GM08714 (cell line): ENCODE results near the gene FUT8.
A peak's percentile ranks its signal among the peaks of the same experiment; 100 is the strongest.

Experiments
- H3K4me3 ChIP-seq: fragments of 200-500 bp; sonication (Bioruptor generic); 2 replicates; pipeline ENCODE4 v1.5.1; 2014; ENCODE audit warnings: mild to moderate bottlenecking, low read length, inconsistent platforms
- ZNF274 ChIP-seq: IDR thresholded peaks from 2 replicates; pipeline ENCODE4 v1.6.1; 2012; ENCODE audit warnings: mild to moderate bottlenecking, low read depth, low read length

Gene FUT8

GRCh38 chr14:65428691-65429090, 16.2 kb downstream of the FUT8 start:
- H3K4me3 ChIP-seq = no peak overlapping the region
- TF ChIP-seq ZNF274 = no peak

- no peak for TF ChIP-seq ZNF274
- H3K4me3 ChIP-seq = no peak overlapping the region
These were observed 17.2 kb downstream of the FUT8 start for GRCh38 chr14:65429757-65430156.

- TF ChIP-seq ZNF274 = no peak
- no peak overlapping the region for H3K4me3 ChIP-seq
These were observed 18.7 kb downstream of the FUT8 start for GRCh38 chr14:65431245-65431644.

- no peak for TF ChIP-seq ZNF274
- no peak overlapping the region for H3K4me3 ChIP-seq
These were observed 19.4 kb downstream of the FUT8 start for GRCh38 chr14:65431951-65432350.

- H3K4me3 ChIP-seq = no peak overlapping the region; the same call in 1 of the 2 replicates
- TF ChIP-seq ZNF274 = no peak
These were observed 19.9 kb downstream of the FUT8 start for GRCh38 chr14:65432361-65432948.

- H3K4me3 ChIP-seq = peak overlapping the region; percentile 31; the same call in 1 of the 2 replicates
- no peak for TF ChIP-seq ZNF274
These were observed 20.6 kb downstream of the FUT8 start for GRCh38 chr14:65433157-65433556.

- no peak for TF ChIP-seq ZNF274
- no peak overlapping the region for H3K4me3 ChIP-seq
These were observed 21.1 kb downstream of the FUT8 start for GRCh38 chr14:65433646-65434045.

GRCh38 chr14:65434216-65434850, 21.8 kb downstream of the FUT8 start:
- TF ChIP-seq ZNF274 = no peak

GRCh38 chr14:65438266-65438933, 25.9 kb downstream of the FUT8 start:
- TF ChIP-seq ZNF274 = no peak
- no peak overlapping the region for H3K4me3 ChIP-seq

More at GRCh38 chr14:65434216-65434850, 21.8 kb downstream of the FUT8 start:
- no peak overlapping the region; the same call in 1 of the 2 replicates for H3K4me3 ChIP-seq

- H3K4me3 ChIP-seq = no peak overlapping the region
- no peak for TF ChIP-seq ZNF274
These were observed 26.6 kb downstream of the FUT8 start for GRCh38 chr14:65439117-65439516.

- TF ChIP-seq ZNF274 = no peak
These were observed 27.7 kb downstream of the FUT8 start for GRCh38 chr14:65440230-65440629.

GRCh38 chr14:65444230-65444629, 31.7 kb downstream of the FUT8 start:
- no peak overlapping the region for H3K4me3 ChIP-seq
- no peak for TF ChIP-seq ZNF274

More at GRCh38 chr14:65440230-65440629, 27.7 kb downstream of the FUT8 start:
- H3K4me3 ChIP-seq = no peak overlapping the region

GRCh38 chr14:65446159-65446558, 33.6 kb downstream of the FUT8 start:
- TF ChIP-seq ZNF274 = no peak
- H3K4me3 ChIP-seq = no peak overlapping the region

GRCh38 chr14:65449647-65450046, 37.1 kb downstream of the FUT8 start:
- H3K4me3 ChIP-seq = no peak overlapping the region
- TF ChIP-seq ZNF274 = no peak
